ENCODE data around the gene CNTD1. TPM values are rescaled to one million over a fixed set of nuclear protein-coding genes. Genes with fewer than 3 reads are reported as not detected.

CNTD1 gene, protein sequence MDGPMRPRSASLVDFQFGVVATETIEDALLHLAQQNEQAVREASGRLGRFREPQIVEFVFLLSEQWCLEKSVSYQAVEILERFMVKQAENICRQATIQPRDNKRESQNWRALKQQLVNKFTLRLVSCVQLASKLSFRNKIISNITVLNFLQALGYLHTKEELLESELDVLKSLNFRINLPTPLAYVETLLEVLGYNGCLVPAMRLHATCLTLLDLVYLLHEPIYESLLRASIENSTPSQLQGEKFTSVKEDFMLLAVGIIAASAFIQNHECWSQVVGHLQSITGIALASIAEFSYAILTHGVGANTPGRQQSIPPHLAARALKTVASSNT
- under 1 TPM in 1 of 6 experiments, not detected in 5; 0.19 TPM for total RNA-seq (2021; fragmentation: NEBNext Ultra II Directional; extraction: Animal tissue kit (Norgen Biotek cat#: 25700))
- long read RNA-seq = 0 reads

DNA sequence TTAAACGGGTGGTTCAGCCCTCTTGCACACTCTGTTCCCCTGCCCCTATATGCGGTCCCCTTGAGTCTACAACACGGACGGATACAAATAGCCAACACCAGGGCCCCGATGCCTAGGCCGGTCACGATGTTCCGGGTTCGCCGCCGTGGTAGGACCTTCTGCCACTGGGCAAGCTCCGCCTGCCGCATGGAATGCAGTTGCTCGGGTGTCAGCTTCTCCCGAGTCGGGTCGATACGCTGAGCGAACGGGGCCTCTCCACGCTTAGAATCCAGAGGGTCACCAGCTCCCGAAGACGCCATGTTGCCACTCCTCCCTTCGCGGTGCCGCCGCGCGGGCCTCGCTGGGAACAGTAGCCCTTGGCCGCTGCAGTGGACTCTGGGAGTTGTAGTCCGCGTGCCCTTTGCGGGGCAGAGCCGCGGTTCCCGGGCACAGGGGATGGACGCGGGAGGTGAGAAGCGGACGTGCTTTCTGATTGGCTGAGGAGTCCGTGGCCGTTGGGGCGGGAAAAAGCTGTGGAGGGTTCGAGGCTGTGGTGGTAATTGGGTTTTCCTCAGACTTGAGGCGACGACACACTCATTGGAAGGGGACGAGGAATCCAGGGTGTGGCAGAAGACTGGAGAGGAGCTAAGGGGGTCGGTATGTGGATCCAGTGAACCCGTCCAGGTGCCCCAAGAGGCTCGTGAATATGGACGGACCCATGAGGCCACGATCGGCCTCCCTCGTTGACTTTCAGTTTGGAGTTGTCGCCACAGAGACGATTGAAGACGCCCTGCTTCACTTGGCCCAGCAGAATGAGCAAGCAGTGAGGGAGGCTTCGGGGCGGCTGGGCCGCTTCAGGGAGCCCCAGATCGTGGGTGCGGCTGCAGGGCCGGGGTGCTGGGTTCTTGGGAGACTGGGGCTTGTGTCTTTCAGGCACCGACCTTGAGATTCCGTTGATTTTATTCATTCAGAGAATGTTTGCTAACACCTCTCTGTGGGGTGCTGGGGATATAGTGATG lies at the start of gene CNTD1, which contains the start of gene COA3:
Gene CNTD1, plus strand, starts transcription at position 479 of the 998 bp plus-strand sequence. Its CDS starts 207 bp downstream, at position 686.
Gene COA3, minus strand, starts transcription at position 322 of the 998 bp plus-strand sequence. Its CDS starts 23 bp downstream, at position 299.
- H3K36me3 Mint-ChIP-seq (ENCODE audit: low read depth) = peaks cover 11% of the 10 kb centered on the region
- H3K4me1 Mint-ChIP-seq (ENCODE audit: low read depth) = peaks cover 23% of the 10 kb centered on the region
- H3K27ac Mint-ChIP-seq = peak within 1 kb of the TSS; percentile 71
- TF ChIP-seq, protein P1, sequence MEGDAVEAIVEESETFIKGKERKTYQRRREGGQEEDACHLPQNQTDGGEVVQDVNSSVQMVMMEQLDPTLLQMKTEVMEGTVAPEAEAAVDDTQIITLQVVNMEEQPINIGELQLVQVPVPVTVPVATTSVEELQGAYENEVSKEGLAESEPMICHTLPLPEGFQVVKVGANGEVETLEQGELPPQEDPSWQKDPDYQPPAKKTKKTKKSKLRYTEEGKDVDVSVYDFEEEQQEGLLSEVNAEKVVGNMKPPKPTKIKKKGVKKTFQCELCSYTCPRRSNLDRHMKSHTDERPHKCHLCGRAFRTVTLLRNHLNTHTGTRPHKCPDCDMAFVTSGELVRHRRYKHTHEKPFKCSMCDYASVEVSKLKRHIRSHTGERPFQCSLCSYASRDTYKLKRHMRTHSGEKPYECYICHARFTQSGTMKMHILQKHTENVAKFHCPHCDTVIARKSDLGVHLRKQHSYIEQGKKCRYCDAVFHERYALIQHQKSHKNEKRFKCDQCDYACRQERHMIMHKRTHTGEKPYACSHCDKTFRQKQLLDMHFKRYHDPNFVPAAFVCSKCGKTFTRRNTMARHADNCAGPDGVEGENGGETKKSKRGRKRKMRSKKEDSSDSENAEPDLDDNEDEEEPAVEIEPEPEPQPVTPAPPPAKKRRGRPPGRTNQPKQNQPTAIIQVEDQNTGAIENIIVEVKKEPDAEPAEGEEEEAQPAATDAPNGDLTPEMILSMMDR (IDR thresholded peaks at IDR 0.05) = peak; percentile 37; the same call in 1 of the 2 replicates
- peaks cover 4% of the 10 kb centered on the region for H3K9me3 Mint-ChIP-seq
- H3K4me3 Mint-ChIP-seq = peak within 1 kb of the TSS; percentile 94
- peaks cover 10% of the 10 kb centered on the region for H3K27me3 Mint-ChIP-seq (ENCODE audit: insufficient read depth)
- peak; percentile 79 for DNase-seq

DNA sequence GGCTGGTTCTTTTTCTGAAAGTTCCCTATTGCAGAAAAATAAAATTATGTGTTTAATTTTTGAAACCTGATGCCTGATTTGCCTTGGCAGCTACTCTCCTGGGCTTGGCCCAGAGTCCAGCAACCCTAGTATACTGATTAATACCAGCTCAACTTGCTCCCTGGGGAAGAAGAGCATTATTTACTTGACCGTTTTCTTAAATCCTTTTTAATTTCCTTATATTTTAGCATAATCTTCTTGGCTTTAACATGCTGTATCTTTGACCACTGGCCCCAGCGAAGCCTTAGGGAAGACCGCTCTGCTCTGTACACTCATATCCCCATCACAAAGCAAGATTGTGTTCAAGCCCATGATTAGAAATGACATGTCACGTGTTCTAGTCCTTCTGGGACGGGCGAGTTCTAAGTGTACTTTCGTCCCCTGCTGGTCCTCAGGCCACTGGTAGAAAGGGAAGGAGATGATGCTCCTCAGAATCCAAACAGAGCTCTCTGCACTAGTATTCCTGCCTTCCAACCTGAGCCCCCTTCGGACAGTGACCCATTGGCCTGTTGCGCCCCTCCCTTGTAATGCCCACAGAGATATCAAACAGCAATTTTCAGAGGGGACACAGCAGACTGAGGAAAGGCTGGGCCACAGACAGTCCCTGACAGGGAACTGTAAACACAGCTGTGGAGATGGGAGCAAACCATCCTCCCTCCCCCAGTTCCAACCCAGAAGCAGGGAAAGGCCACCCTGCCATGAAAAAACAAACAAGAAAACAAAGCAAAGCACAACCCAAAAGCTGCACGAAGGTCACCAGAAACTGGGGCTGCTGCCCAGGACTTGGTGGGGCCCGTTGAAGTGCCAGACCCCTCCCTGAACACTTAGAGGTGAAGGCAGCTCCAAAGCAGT lies 49.5 kb upstream of the CNTD1 start:
- Mint-ChIP-seq H3K27me3 (ENCODE audit: insufficient read depth) (peaks cover 23% of the 10 kb centered on the region), H3K4me3 (no peak overlapping the region), H3K36me3 (ENCODE audit: low read depth) (no peaks in the 10 kb centered on the region), H3K9me3 (no peaks in the 10 kb centered on the region), H3K27ac (no peak overlapping the region), H3K4me1 (ENCODE audit: low read depth) (peaks cover 15% of the 10 kb centered on the region)
- no peak for DNase-seq
- TF ChIP-seq, protein P1 (IDR thresholded peaks at IDR 0.05) = no peak

DNA sequence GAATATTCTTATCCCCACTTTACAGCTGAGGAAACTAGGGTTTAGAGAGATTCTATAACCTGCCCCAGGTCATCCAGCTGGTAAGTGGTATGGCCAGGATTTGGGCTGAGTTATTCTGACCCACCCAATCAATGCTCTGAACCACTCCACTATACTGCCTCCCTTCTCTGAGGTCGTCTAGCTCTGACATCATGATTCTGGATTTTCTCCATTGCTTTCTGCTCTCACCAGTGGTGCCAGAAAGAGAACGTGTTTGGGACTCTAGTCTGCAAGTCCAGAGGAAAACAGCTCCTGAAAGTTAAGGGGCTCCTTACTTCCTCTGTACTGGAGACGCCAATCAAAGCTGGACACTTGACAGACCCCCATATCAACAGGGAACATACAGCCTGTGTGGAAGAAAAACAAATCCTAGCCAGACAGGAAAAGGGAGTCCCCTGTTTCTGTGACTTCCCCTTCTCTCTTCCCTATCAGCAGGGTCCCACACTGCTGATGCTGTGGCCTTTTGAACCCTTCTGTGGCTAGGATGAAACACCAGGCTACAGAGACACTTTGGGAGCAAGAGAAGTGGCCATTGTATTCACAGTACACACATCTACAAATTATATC lies 47.8 kb upstream of the CNTD1 start:
- Mint-ChIP-seq H3K9me3 (no peaks in the 10 kb centered on the region), H3K4me3 (no peak overlapping the region), H3K36me3 (ENCODE audit: low read depth) (no peaks in the 10 kb centered on the region), H3K27me3 (ENCODE audit: insufficient read depth) (peaks cover 30% of the 10 kb centered on the region), H3K4me1 (ENCODE audit: low read depth) (peaks cover 8% of the 10 kb centered on the region; the same call in 1 of the 2 replicates), H3K27ac (no peak overlapping the region)
- no peak for DNase-seq
- TF ChIP-seq, protein P1 (IDR thresholded peaks at IDR 0.05) = no peak

DNA sequence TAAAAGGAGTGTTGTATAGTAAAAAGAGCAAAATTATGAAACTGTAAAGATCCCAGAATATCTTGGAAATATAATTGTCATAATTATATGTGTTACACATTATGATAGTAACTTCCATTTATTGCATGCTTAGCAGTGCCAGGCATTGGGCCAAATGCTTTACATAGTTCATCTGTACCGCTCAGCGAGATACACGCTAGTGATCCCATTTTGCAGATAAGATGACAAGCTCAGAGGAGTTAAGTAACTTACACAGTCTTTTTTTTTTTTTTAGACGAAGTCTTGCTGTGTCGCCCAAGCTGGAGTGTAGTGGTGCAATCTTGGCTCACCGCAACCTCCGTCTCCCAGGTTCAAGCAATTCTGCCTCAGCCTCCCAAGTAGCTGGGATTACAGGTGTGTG lies 47.0 kb upstream of the CNTD1 start:
- peaks cover 37% of the 10 kb centered on the region for H3K27me3 Mint-ChIP-seq (ENCODE audit: insufficient read depth)
- no peaks in the 10 kb centered on the region for H3K36me3 Mint-ChIP-seq (ENCODE audit: low read depth)
- DNase-seq = no peak
- peaks cover 8% of the 10 kb centered on the region; the same call in 1 of the 2 replicates for H3K4me1 Mint-ChIP-seq (ENCODE audit: low read depth)
- H3K27ac Mint-ChIP-seq = no peak overlapping the region
- no peaks in the 10 kb centered on the region for H3K9me3 Mint-ChIP-seq
- TF ChIP-seq, protein P1 (IDR thresholded peaks at IDR 0.05) = no peak
- H3K4me3 Mint-ChIP-seq = no peak overlapping the region

Data from HFFc6 (cell line).